Subcutaneous abdominal adipose tissue (tissue), 5 donors: ENCODE results near the gene FKBP5.
"Not testable (repeated sequence)": the region's sequence is repeated elsewhere in the genome, so short reads cannot be mapped to it uniquely, and the experiment has no call there.

Experiments used
- H3K27ac ChIP-seq: one replicate; pipeline ENCODE4 v1.7.0; 2013; ENCODE audit warnings: low read depth, mild to moderate bottlenecking, inconsistent platforms, low read length, moderate library complexity
- H3K27me3 ChIP-seq, 5 donors: one replicate each; pipeline ENCODE4 v1.7.0; 2013; ENCODE audit warnings: low read length in 5 of 5, inconsistent platforms in 1 of 5; ENCODE audit not compliant: control insufficient read depth in 5 of 5, insufficient read depth in 4 of 5
- H3K36me3 ChIP-seq, 5 donors: one replicate each; pipeline ENCODE4 v1.7.0; 2013; ENCODE audit warnings: low read length in 5 of 5; ENCODE audit not compliant: control insufficient read depth in 5 of 5, insufficient read depth in 5 of 5
- H3K4me1 ChIP-seq, 5 donors: one replicate each; pipeline ENCODE4 v1.7.0; 2013; ENCODE audit warnings: low read length in 5 of 5, mild to moderate bottlenecking in 3 of 5, moderate library complexity in 1 of 5; ENCODE audit not compliant: control insufficient read depth in 5 of 5, insufficient read depth in 5 of 5
- H3K4me3 ChIP-seq, 5 donors: one replicate each; pipeline ENCODE4 v1.7.0; 2013; ENCODE audit warnings: low read length in 5 of 5, low read depth in 1 of 5
- H3K9ac ChIP-seq, 5 donors: one replicate each; pipeline ENCODE4 v1.7.0; 2013; ENCODE audit warnings: low read length in 5 of 5, mild to moderate bottlenecking in 4 of 5, moderate library complexity in 3 of 5
- H3K9me3 ChIP-seq, 5 donors: one replicate each; pipeline ENCODE4 v1.7.0; 2013; ENCODE audit warnings: low read length in 5 of 5; ENCODE audit not compliant: control insufficient read depth in 5 of 5
- donor health status: healthy.
- donor health status: healthy.
- donor health status: healthy.
- donor health status: healthy.
- donor health status: healthy.

The FKBP5 gene

DNA sequence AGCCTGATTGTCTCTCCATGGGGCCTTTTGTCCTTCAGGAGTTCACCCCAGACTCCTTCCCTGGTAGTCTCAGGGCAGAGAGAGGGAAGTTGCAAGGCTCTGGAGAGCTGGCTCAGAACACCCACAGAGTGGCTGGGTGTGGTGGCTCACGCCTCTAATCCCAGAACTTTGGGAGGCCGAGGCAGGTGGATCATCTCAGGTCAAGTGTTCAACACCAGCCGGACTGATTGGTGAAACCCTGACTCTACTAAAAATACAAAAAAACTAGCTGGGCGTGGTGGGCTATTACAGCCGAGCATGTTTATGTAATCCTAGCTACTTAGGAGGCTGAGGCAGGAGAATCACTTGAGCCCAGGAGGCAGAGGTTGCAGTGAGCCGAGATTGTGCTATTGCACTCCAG is 152.9 kb downstream of the FKBP5 start:
- not testable (repeated sequence) for H3K4me3 ChIP-seq, H3K9me3 ChIP-seq, H3K9ac ChIP-seq, H3K4me1 ChIP-seq, H3K27ac ChIP-seq, H3K27me3 ChIP-seq, H3K36me3 ChIP-seq

DNA sequence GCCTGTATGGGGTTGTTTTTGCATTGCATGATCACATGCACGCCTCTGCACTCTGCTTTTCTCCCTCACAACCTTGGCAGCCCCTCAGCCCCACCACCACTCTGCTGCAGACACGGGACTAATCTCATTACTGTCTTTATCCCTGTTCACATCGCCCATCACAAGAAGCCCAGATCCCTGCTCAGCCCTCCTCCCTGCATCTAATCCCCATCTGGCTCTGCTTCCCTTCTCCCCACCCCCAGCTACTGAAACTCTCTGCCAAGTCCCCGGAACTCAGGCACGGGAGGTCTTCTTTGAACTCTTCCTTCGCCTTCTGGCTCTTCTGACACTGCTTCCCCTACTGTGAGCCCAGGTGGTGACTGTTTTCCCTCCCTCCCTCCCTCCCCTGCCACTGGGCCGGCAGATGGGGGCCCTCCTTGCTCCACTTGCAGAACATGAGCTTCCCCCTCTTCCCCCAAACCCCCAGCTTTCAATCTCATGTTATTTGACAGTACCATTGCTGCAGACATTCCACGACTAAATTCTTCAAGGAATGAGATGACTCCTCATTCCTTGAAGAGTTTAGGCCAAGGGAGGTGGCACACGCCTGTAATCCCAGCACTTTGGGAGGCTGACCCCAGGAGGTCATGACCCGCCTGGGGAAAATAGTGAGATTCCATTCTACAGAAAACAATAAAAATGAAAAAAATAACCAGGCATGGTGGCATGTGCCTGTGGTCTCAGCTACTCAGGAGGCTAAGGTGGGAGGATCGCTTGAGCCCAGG is 154.1 kb downstream of the FKBP5 start:
- Histone ChIP-seq H3K9me3 (no peaks in the 10 kb centered on the region), H3K4me1 (no peaks in the 10 kb centered on the region)

DNA sequence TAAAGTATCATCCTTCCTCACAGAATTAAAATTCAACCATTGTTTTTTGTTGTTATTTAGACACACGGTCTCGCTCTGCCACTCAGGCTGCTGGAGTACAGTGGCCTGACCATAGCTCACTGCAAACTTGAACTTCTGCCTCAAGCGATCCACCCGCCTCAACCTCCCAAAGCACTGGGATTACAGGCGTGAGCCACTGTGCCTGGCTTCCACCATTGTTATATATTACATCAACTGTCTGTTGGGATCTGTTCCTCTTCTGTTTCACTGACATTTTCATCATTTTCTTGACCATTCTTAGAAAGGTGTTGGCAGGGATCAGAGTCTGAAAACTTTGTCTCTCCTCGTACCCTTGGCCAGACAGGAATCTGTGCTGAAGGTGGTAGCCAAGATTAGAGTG is 154.7 kb downstream of the FKBP5 start:
- H3K4me3 ChIP-seq: no peak overlapping the region

More for the DNA sequence above, 154.1 kb downstream of the FKBP5 start:
- no peaks in the 10 kb centered on the region for H3K36me3 ChIP-seq
- no peak overlapping the region for H3K4me3 ChIP-seq
- H3K9ac ChIP-seq: no peak overlapping the region
- H3K27me3 ChIP-seq: peaks cover 2 to 10% (median 4%) of the 10 kb centered on the region in 5 donors
- no peak overlapping the region for H3K27ac ChIP-seq

DNA sequence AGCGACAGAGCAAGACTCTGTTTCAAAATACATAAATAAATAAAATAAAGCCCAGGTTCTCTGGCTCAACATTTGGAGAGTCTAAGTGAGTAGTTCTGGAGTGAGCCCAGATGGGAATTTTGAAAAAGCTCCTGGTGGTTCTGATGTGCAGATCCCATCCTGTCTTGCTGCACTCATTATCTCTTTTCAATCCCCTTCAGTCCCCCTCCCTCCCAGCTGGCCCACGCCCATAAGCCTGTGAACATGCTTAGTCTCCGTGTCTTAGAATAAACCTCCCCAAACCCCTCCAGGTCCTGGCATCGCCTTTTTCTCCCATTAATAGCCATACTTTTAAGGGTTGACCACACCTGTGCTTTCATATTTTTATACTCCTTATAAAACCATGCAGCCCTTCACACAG is 156.6 kb downstream of the FKBP5 start:
- no peak overlapping the region for H3K4me3 ChIP-seq
- H3K9me3 ChIP-seq: no peaks in the 10 kb centered on the region

More for the DNA sequence above, 154.7 kb downstream of the FKBP5 start:
- no peak overlapping the region for H3K9ac ChIP-seq
- no peaks in the 10 kb centered on the region for H3K4me1 ChIP-seq
- peaks cover 2 to 10% (median 4%) of the 10 kb centered on the region in 5 donors for H3K27me3 ChIP-seq
- H3K9me3 ChIP-seq: no peaks in the 10 kb centered on the region
- H3K27ac ChIP-seq: no peak overlapping the region
- H3K36me3 ChIP-seq: no peaks in the 10 kb centered on the region

DNA sequence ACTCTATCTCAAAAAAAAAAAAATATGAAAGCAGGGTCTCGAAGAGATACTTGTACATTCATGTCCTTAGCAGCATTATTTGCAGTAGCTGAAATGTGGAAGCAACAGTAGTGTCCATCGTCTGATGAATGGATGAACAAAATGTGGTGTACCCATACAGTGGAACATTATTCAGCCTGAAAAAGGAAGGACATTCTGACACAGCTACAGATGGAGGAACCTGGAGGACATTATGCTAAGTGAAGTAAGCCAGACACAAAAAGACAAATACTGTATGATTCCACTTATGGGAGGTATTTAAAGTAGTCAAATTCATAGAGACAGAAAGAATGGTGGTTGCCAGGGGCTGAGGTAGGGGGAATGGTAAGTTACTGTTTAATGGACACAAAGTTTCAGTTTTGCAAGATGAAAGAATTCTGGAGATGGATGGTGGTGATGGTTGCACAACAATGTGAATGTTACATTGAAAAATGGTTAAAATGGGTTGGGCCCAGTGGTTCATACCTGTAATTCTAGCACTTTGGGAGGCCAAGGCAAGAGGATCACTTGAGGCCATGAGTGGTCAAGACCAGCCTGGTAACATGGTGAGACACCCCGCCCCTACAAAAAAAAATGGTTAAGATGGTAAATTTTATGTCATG is 164.2 kb downstream of the FKBP5 start:
- Histone ChIP-seq H3K36me3 (no peaks in the 10 kb centered on the region), H3K27me3 (peaks cover 0 to 8% (median 5%) of the 10 kb centered on the region in 5 donors), H3K9me3 (no peaks in the 10 kb centered on the region), H3K4me3 (no peak overlapping the region), H3K9ac (no peak overlapping the region), H3K4me1 (peaks cover 0 to 13% (median 8%) of the 10 kb centered on the region in 5 donors), H3K27ac (no peak overlapping the region)

More for the DNA sequence above, 156.6 kb downstream of the FKBP5 start:
- Histone ChIP-seq H3K36me3 (no peaks in the 10 kb centered on the region), H3K4me1 (no peaks in the 10 kb centered on the region), H3K27ac (no peak overlapping the region), H3K9ac (no peak overlapping the region), H3K27me3 (peaks cover 2 to 10% (median 4%) of the 10 kb centered on the region in 5 donors)
